ENCODE measurements around the gene LRRN2. TPM values are rescaled to one million over a fixed set of nuclear protein-coding genes. Genes with fewer than 3 reads are reported as not detected.

The LRRN2 gene
- polyA plus RNA-seq, 1 of the 3 experiments (the other 2 are of a cell fraction): not detected

DNA sequence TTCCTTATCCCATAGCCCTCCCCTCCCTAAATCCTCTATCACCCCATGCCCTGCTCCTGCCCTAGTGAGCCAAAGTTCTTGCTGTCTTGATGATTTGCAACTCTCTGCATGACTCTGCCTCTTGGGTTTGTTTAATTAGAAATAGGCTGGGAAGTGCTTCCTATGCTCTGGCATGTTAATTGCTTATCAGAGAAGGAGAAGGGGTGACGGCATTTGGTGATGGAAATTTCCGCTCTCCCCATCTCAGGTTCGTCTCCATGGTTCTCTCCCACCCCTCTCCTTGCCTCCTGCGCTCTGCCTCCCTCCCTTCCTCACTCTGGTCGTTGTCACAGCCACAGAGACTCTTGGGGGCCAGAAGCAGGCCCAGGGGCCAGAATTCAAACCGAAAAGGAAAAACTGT is 68.9 kb downstream of the LRRN2 start:
- Histone ChIP-seq H3K4me1 (ENCODE audit: control insufficient read depth in 1 of 2, insufficient read depth in 2 of 2, low read depth in 1 of 2, low read length in 1 of 2) (no peaks in the 10 kb centered on the region), H3K27me3 (ENCODE audit: insufficient read depth) (peaks cover 27% of the 10 kb centered on the region; the same call in 1 of the 2 replicates), H3F3A (replicated peaks; ENCODE audit: insufficient read depth) (no peaks in the 10 kb centered on the region), H3K27ac (ENCODE audit: low read depth in 2 of 2, low read length in 1 of 2) (no peak overlapping the region), H2AFZ (ENCODE audit: low read depth) (no peak overlapping the region), H3K4me3 (ENCODE audit: low read depth in 2 of 2, low read length in 1 of 2) (no peak overlapping the region), H3K4me2 (no peak overlapping the region), H3K9me2 (no peaks in the 10 kb centered on the region), H4K20me1 (ENCODE audit: insufficient read depth) (no peaks in the 10 kb centered on the region), H3K79me2 (ENCODE audit: insufficient read depth) (no peaks in the 10 kb centered on the region), H3K9me3 (no peaks in the 10 kb centered on the region), H3K9ac (no peak overlapping the region), H3K36me3 (replicated peaks in 1 of 2; ENCODE audit: control insufficient read depth in 1 of 2, insufficient read depth in 2 of 2, low read length in 1 of 2) (no peaks in the 10 kb centered on the region)
- ChIA-PET POLR2A (no interaction called here), CTCF (no interaction called here)
- 38% methylated on average over 6 of the region's 6 CpGs for WGBS (ENCODE audit: low lambda C conversion rate)
- DNase-seq: no peak
- TF ChIP-seq, protein P1, sequence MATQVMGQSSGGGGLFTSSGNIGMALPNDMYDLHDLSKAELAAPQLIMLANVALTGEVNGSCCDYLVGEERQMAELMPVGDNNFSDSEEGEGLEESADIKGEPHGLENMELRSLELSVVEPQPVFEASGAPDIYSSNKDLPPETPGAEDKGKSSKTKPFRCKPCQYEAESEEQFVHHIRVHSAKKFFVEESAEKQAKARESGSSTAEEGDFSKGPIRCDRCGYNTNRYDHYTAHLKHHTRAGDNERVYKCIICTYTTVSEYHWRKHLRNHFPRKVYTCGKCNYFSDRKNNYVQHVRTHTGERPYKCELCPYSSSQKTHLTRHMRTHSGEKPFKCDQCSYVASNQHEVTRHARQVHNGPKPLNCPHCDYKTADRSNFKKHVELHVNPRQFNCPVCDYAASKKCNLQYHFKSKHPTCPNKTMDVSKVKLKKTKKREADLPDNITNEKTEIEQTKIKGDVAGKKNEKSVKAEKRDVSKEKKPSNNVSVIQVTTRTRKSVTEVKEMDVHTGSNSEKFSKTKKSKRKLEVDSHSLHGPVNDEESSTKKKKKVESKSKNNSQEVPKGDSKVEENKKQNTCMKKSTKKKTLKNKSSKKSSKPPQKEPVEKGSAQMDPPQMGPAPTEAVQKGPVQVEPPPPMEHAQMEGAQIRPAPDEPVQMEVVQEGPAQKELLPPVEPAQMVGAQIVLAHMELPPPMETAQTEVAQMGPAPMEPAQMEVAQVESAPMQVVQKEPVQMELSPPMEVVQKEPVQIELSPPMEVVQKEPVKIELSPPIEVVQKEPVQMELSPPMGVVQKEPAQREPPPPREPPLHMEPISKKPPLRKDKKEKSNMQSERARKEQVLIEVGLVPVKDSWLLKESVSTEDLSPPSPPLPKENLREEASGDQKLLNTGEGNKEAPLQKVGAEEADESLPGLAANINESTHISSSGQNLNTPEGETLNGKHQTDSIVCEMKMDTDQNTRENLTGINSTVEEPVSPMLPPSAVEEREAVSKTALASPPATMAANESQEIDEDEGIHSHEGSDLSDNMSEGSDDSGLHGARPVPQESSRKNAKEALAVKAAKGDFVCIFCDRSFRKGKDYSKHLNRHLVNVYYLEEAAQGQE (IDR thresholded peaks at IDR 0.05; ENCODE audit: low read depth, low read length): no peak
- TF ChIP-seq JUND (IDR thresholded peaks at IDR 0.05) (no peak), GATA2 (CRISPR knock-in tag; IDR thresholded peaks at IDR 0.05) (no peak), ELF1 (IDR thresholded peaks at IDR 0.05) (no peak), NRF1 (IDR thresholded peaks at IDR 0.05; ENCODE audit: low read depth, low read length) (no peak), POLR2AphosphoS5 (IDR thresholded peaks at IDR 0.05; ENCODE audit: low read depth, low read length) (no peak), RAD21 (IDR thresholded peaks at IDR 0.05; ENCODE audit: low read length) (no peak), FOXJ3 (CRISPR knock-in tag; IDR thresholded peaks at IDR 0.05) (no peak)

DNA sequence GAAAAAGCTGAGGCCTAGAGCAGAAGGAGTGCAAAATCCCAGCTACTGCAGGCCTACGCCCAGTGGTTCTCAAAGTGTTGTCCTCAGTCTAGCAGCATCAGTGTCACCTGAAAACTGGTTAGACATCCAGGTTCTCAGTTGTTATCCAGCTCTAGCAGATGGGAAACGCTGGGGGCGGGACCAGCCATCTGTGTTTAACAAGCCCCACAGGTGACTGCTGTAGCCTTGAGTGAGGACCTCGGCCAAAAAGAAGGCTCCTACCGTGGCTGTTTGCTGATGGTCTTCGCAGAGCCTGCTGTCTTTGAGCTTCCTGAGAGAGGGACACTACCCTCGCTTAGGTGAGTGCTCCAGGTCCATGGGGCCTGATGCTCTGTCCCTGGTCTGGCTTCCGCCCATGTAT is 69.7 kb downstream of the LRRN2 start:
- H3K4me3 ChIP-seq (ENCODE audit: low read depth in 2 of 2, low read length in 1 of 2): no peak overlapping the region
- DNase-seq: no peak
- no peak overlapping the region for H2AFZ ChIP-seq (ENCODE audit: low read depth)
- H3K4me1 ChIP-seq (ENCODE audit: control insufficient read depth in 1 of 2, insufficient read depth in 2 of 2, low read depth in 1 of 2, low read length in 1 of 2): no peaks in the 10 kb centered on the region
- no peak overlapping the region for H3K4me2 ChIP-seq
- ChIA-PET CTCF (interaction anchor here (0.7 to 2.9 kb wide), 5 partner anchors 8 to 191 kb away, joined by 3 to 18 read pairs (median 7); no protein-coding TSS in a partner anchor), POLR2A (no interaction called here)
- H4K20me1 ChIP-seq (ENCODE audit: insufficient read depth): no peaks in the 10 kb centered on the region
- no peaks in the 10 kb centered on the region for H3K79me2 ChIP-seq (ENCODE audit: insufficient read depth)
- H3K9me3 ChIP-seq: no peaks in the 10 kb centered on the region
- no peaks in the 10 kb centered on the region for H3K36me3 ChIP-seq (replicated peaks in 1 of 2; ENCODE audit: control insufficient read depth in 1 of 2, insufficient read depth in 2 of 2, low read length in 1 of 2)
- no peak overlapping the region for H3K27ac ChIP-seq (ENCODE audit: low read depth in 2 of 2, low read length in 1 of 2)
- no peak overlapping the region for H3K9ac ChIP-seq
- H3K9me2 ChIP-seq: no peaks in the 10 kb centered on the region
- WGBS (ENCODE audit: low lambda C conversion rate): 60% methylated on average over 7 of the region's 8 CpGs
- H3F3A ChIP-seq (replicated peaks; ENCODE audit: insufficient read depth): no peaks in the 10 kb centered on the region
- H3K27me3 ChIP-seq (ENCODE audit: insufficient read depth): peaks cover 27% of the 10 kb centered on the region; the same call in 1 of the 2 replicates
- TF ChIP-seq POLR2AphosphoS5 (IDR thresholded peaks at IDR 0.05; ENCODE audit: low read depth, low read length): no peak
- no peak for TF ChIP-seq JUND (IDR thresholded peaks at IDR 0.05)
- TF ChIP-seq, protein P2, sequence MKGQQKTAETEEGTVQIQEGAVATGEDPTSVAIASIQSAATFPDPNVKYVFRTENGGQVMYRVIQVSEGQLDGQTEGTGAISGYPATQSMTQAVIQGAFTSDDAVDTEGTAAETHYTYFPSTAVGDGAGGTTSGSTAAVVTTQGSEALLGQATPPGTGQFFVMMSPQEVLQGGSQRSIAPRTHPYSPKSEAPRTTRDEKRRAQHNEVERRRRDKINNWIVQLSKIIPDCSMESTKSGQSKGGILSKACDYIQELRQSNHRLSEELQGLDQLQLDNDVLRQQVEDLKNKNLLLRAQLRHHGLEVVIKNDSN (IDR thresholded peaks at IDR 0.05; ENCODE audit: borderline replicate concordance, low read depth): no peak
- TF ChIP-seq NRF1 (IDR thresholded peaks at IDR 0.05; ENCODE audit: low read depth, low read length): no peak
- TF ChIP-seq, protein P3, sequence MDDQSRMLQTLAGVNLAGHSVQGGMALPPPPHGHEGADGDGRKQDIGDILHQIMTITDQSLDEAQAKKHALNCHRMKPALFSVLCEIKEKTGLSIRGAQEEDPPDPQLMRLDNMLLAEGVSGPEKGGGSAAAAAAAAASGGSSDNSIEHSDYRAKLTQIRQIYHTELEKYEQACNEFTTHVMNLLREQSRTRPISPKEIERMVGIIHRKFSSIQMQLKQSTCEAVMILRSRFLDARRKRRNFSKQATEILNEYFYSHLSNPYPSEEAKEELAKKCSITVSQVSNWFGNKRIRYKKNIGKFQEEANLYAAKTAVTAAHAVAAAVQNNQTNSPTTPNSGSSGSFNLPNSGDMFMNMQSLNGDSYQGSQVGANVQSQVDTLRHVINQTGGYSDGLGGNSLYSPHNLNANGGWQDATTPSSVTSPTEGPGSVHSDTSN (IDR thresholded peaks at IDR 0.05): no peak
- no peak for TF ChIP-seq GATA2 (CRISPR knock-in tag; IDR thresholded peaks at IDR 0.05)
- TF ChIP-seq, protein P4, sequence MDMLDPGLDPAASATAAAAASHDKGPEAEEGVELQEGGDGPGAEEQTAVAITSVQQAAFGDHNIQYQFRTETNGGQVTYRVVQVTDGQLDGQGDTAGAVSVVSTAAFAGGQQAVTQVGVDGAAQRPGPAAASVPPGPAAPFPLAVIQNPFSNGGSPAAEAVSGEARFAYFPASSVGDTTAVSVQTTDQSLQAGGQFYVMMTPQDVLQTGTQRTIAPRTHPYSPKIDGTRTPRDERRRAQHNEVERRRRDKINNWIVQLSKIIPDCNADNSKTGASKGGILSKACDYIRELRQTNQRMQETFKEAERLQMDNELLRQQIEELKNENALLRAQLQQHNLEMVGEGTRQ (IDR thresholded peaks at IDR 0.05; ENCODE audit: borderline replicate concordance, low read depth, low read length): no peak
- no peak for TF ChIP-seq TAF1 (IDR thresholded peaks at IDR 0.05; ENCODE audit: borderline replicate concordance, low read depth, low read length)
- TF ChIP-seq RCOR1 (IDR thresholded peaks at IDR 0.05; ENCODE audit: low read length): no peak
- TF ChIP-seq RXRA (IDR thresholded peaks at IDR 0.05; ENCODE audit: borderline replicate concordance, low read depth): no peak
- no peak for TF ChIP-seq RAD21 (IDR thresholded peaks at IDR 0.05; ENCODE audit: low read length)
- no peak for TF ChIP-seq GABPA (IDR thresholded peaks at IDR 0.05; ENCODE audit: low read depth)
- no peak for TF ChIP-seq ELF1 (IDR thresholded peaks at IDR 0.05)
- TF ChIP-seq YY1 (IDR thresholded peaks at IDR 0.05; ENCODE audit: low read depth): no peak
- TF ChIP-seq EZH2phosphoT487 (IDR thresholded peaks at IDR 0.05; ENCODE audit: borderline replicate concordance, low read depth): no peak
- TF ChIP-seq, protein P5, sequence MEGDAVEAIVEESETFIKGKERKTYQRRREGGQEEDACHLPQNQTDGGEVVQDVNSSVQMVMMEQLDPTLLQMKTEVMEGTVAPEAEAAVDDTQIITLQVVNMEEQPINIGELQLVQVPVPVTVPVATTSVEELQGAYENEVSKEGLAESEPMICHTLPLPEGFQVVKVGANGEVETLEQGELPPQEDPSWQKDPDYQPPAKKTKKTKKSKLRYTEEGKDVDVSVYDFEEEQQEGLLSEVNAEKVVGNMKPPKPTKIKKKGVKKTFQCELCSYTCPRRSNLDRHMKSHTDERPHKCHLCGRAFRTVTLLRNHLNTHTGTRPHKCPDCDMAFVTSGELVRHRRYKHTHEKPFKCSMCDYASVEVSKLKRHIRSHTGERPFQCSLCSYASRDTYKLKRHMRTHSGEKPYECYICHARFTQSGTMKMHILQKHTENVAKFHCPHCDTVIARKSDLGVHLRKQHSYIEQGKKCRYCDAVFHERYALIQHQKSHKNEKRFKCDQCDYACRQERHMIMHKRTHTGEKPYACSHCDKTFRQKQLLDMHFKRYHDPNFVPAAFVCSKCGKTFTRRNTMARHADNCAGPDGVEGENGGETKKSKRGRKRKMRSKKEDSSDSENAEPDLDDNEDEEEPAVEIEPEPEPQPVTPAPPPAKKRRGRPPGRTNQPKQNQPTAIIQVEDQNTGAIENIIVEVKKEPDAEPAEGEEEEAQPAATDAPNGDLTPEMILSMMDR (IDR thresholded peaks at IDR 0.05): no peak
- no peak for TF ChIP-seq SMC3 (IDR thresholded peaks at IDR 0.05; ENCODE audit: low read depth, low read length)
- no peak for TF ChIP-seq MXI1 (IDR thresholded peaks at IDR 0.05; ENCODE audit: low read depth, low read length)
- TF ChIP-seq FOSL2 (IDR thresholded peaks at IDR 0.05; ENCODE audit: borderline replicate concordance, low read depth): no peak
